Renal cortical epithelial cell (primary cell): ENCODE results near the gene ENTPD5. TPM values are rescaled to one million over a fixed set of nuclear protein-coding genes. Genes with fewer than 3 reads are reported as not detected.

ENCODE experiments used
- DNase-seq: peaks from one replicate; pipeline ENCODE4 v3.0.0-alpha.2; 2011; ENCODE audit warnings: low read depth
- total RNA-seq: library from RNA; depleted of rRNA; stranded (reverse); fragments of >200 nt; gene quantifications from 2 replicates; pipeline ENCODE4 v1.2.3, GENCODE V29; 2014

ENTPD5 gene
- 8.9 and 14.3 TPM in 2 replicates for total RNA-seq

- DNase-seq: peak; percentile 59
Measured at GRCh38 chr14:74018586-74019407, at the start of gene ENTPD5, which contains the start of gene BBOF1. Gene ENTPD5 (minus strand): TSS chr14:74019288. CDS start chr14:73988102, 31,186 bp downstream. Gene BBOF1 (plus strand): TSS chr14:74019349. CDS start chr14:74019479, 130 bp downstream.

GRCh38 chr14:74065746-74066575, 46.9 kb upstream of the ENTPD5 start:
- DNase-seq: no peak

GRCh38 chr14:74064883-74065282, 45.8 kb upstream of the ENTPD5 start:
- DNase-seq: no peak

- no peak for DNase-seq
Measured at GRCh38 chr14:74064426-74064825, 45.3 kb upstream of the ENTPD5 start.

GRCh38 chr14:74062809-74063150, 43.7 kb upstream of the ENTPD5 start:
- DNase-seq: no peak

GRCh38 chr14:74049876-74050495, 30.9 kb upstream of the ENTPD5 start:
- no peak for DNase-seq

GRCh38 chr14:74048281-74048680, 29.2 kb upstream of the ENTPD5 start:
- DNase-seq: peak; percentile 61

GRCh38 chr14:74045522-74045921, 26.4 kb upstream of the ENTPD5 start:
- no peak for DNase-seq

- no peak for DNase-seq
Measured at GRCh38 chr14:74042296-74042695, 23.2 kb upstream of the ENTPD5 start.

GRCh38 chr14:74038020-74038859, 19.2 kb upstream of the ENTPD5 start:
- peak; percentile 76 for DNase-seq

- DNase-seq: no peak
Measured at GRCh38 chr14:74035556-74035955, 16.5 kb upstream of the ENTPD5 start.

- no peak for DNase-seq
Measured at GRCh38 chr14:74034572-74034971, 15.5 kb upstream of the ENTPD5 start.

- no peak for DNase-seq
Measured at GRCh38 chr14:74029136-74029535, 10.0 kb upstream of the ENTPD5 start.

GRCh38 chr14:74022346-74022745, 3.3 kb upstream of the ENTPD5 start:
- DNase-seq: no peak

GRCh38 chr14:74019408-74020137, 485 bp upstream of the ENTPD5 start:
- peak; percentile 72 for DNase-seq

GRCh38 chr14:74018174-74018585, 908 bp downstream of the ENTPD5 start:
- peak; percentile 88 for DNase-seq

- no peak for DNase-seq
Measured at GRCh38 chr14:74015963-74016362, 3.1 kb downstream of the ENTPD5 start.

- DNase-seq: no peak
Measured at GRCh38 chr14:74015176-74015575, 3.9 kb downstream of the ENTPD5 start.

GRCh38 chr14:74014299-74014698, 4.8 kb downstream of the ENTPD5 start:
- DNase-seq: peak; percentile 92

GRCh38 chr14:74008843-74009499, 10.1 kb downstream of the ENTPD5 start:
- peak; percentile 47 for DNase-seq
